ENCODE data around the gene SPIRE1. TPM values are rescaled to one million over a fixed set of nuclear protein-coding genes. Genes with fewer than 3 reads are reported as not detected.

The SPIRE1 gene
- total RNA-seq: 10.2 and 10.3 TPM in 2 replicates

GRCh38 chr18:12657684-12658425 lies at the start of gene SPIRE1:
Gene SPIRE1 (minus strand): TSS chr18:12658107. CDS start chr18:12657866, 241 bp downstream.

GRCh38 chr18:12702221-12703095 lies 44.6 kb upstream of the SPIRE1 start, which contains the start of the genes CEP76 and PSMG2:
Gene CEP76 (minus strand): TSS chr18:12702723. CDS start chr18:12702548, 175 bp downstream.
Gene PSMG2 (plus strand): TSS chr18:12703042. CDS start chr18:12703108, 66 bp downstream.

Other genes starting within 250 kb of the SPIRE1 start
- gene CEP76, start 44.6 kb upstream of the SPIRE1 start, total RNA-seq: 9.2 and 14.3 TPM in 2 replicates
- gene PSMG2, start 44.9 kb upstream of the SPIRE1 start, total RNA-seq: 67.7 and 83.8 TPM in 2 replicates
- gene PTPN2, start 226.1 kb upstream of the SPIRE1 start, total RNA-seq: 23.2 and 26.0 TPM in 2 replicates

Measured in cardiac ventricle fibroblast (primary cell).